Measurements from ENCODE around the gene COMMD7.
"Not testable (repeated sequence)": the region's sequence is repeated elsewhere in the genome, so short reads cannot be mapped to it uniquely, and the experiment has no call there.

The COMMD7 gene

GRCh38 chr20:32751293-32751692 is 8.0 kb upstream of the COMMD7 start:
- H3K9me3 ChIP-seq (ENCODE audit: control insufficient read depth, insufficient read depth, low read length) = no peaks in the 10 kb centered on the region
- H3K27me3 ChIP-seq (ENCODE audit: control insufficient read depth, insufficient read depth, low read length) = no peaks in the 10 kb centered on the region
- peak overlapping the region; percentile 37; the same call in 1 of the 2 replicates for H3K4me3 ChIP-seq (ENCODE audit: low read depth, low read length)
- H3K4me1 ChIP-seq (ENCODE audit: control insufficient read depth, insufficient read depth, low read length) = peaks cover 43% of the 10 kb centered on the region
- H3K27ac ChIP-seq (ENCODE audit: low read depth, low read length) = peak overlapping the region; percentile 99
- peak overlapping the region; percentile 65 for H3K9ac ChIP-seq (ENCODE audit: low read depth, low read length)
- no peaks in the 10 kb centered on the region for H3K36me3 ChIP-seq (ENCODE audit: control insufficient read depth, insufficient read depth, low read length)

- no peaks in the 10 kb centered on the region for H3K9me3 ChIP-seq (ENCODE audit: control insufficient read depth, insufficient read depth, low read length)
- H3K36me3 ChIP-seq (ENCODE audit: control insufficient read depth, insufficient read depth, low read length) = no peaks in the 10 kb centered on the region
- H3K27ac ChIP-seq (ENCODE audit: low read depth, low read length) = peak overlapping the region; percentile 99
- peaks cover 39% of the 10 kb centered on the region for H3K4me1 ChIP-seq (ENCODE audit: control insufficient read depth, insufficient read depth, low read length)
- peak overlapping the region; percentile 26; the same call in 1 of the 2 replicates for H3K9ac ChIP-seq (ENCODE audit: low read depth, low read length)
- H3K4me3 ChIP-seq (ENCODE audit: low read depth, low read length) = peak overlapping the region; percentile 41
- H3K27me3 ChIP-seq (ENCODE audit: control insufficient read depth, insufficient read depth, low read length) = no peaks in the 10 kb centered on the region
Observed at GRCh38 chr20:32749914-32750637, 6.8 kb upstream of the COMMD7 start.

DNA sequence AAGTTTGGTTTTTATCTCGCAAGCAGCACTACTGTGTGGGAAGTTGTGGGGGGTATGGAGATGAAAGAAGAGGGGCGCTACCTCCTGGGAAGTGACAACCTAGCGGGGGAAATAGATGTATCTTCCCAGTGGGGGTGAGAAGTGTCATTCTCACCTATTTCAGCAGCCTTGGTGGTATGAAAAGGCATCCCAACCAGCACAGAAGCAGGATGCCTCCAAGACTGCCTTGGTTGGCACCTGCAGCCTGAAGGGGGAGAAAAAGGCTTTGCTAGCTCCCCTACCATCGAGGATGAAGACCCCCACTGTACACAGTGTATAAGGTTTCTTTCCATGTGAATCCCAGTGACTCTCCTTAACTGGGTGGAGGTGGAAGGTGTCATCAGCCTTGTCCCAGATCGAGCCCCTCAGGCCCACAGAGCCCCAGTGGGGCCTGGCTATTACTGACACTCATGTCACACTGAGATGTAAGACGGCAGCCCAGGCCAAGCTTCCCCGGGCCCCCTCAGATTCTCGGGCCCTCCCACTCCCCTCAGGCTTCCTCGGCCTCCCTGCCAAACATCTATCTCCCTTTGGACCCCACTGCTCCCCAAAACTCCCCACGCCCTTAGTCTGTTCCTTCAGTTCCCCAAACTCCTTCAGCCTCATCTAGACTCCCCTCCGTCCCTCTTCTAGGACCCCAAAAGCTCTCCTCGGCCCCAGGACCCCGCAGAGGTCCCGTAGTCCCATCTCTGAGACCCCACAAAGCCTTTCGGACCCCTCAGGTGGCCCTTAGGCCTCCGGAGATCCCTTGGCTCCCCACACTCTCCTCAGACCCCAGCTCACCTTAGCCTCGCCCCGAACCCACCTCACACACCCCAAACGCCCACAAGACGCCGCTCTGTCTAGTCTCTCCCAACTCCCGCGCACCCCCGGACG is 688 bp downstream of the COMMD7 start:
- Histone ChIP-seq H3K4me3 (ENCODE audit: low read depth, low read length) (peak overlapping the region; percentile 75), H3K36me3 (ENCODE audit: control insufficient read depth, insufficient read depth, low read length) (0 out of 2 replicates have a peak, but pooled peaks cover 3% of the 10 kb centered on the region), H3K4me1 (ENCODE audit: control insufficient read depth, insufficient read depth, low read length) (peaks cover 17% of the 10 kb centered on the region), H3K27ac (ENCODE audit: low read depth, low read length) (peak overlapping the region; percentile 25), H3K9me3 (ENCODE audit: control insufficient read depth, insufficient read depth, low read length) (no peaks in the 10 kb centered on the region), H3K27me3 (ENCODE audit: control insufficient read depth, insufficient read depth, low read length) (no peaks in the 10 kb centered on the region), H3K9ac (ENCODE audit: low read depth, low read length) (peak overlapping the region; percentile 60; the same call in 1 of the 2 replicates)

DNA sequence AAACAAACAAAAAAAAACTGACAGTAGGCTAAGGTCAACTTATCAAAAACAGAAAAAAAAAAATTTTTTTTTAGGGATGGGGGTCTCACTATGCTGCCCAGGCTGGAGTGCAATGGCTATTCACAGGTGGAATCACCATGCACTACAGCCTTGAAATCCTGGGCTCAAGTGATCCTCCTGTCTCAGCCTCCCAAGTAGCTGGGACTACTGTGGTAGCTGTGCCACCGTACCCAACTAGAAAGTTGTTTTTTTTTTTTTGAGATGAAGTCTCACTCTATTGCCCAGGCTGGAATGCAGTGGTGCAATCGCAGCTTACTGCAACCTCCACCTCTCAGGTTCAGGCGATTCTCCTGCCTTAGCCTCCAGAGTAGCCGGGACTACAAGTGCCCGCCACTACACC is 2.1 kb downstream of the COMMD7 start:
- Histone ChIP-seq H3K4me3 (ENCODE audit: low read depth, low read length) (no peak overlapping the region), H3K27me3 (ENCODE audit: control insufficient read depth, insufficient read depth, low read length) (no peaks in the 10 kb centered on the region), H3K27ac (ENCODE audit: low read depth, low read length) (no peak overlapping the region), H3K4me1 (ENCODE audit: control insufficient read depth, insufficient read depth, low read length) (peaks cover 17% of the 10 kb centered on the region), H3K9me3 (ENCODE audit: control insufficient read depth, insufficient read depth, low read length) (no peaks in the 10 kb centered on the region), H3K9ac (ENCODE audit: low read depth, low read length) (no peak overlapping the region), H3K36me3 (ENCODE audit: control insufficient read depth, insufficient read depth, low read length) (0 out of 2 replicates have a peak, but pooled peaks cover 9% of the 10 kb centered on the region)

- Histone ChIP-seq H3K9me3 (ENCODE audit: control insufficient read depth, insufficient read depth, low read length) (no peaks in the 10 kb centered on the region), H3K27me3 (ENCODE audit: control insufficient read depth, insufficient read depth, low read length) (no peaks in the 10 kb centered on the region), H3K9ac (ENCODE audit: low read depth, low read length) (no peak overlapping the region), H3K36me3 (ENCODE audit: control insufficient read depth, insufficient read depth, low read length) (0 out of 2 replicates have a peak, but pooled peaks cover 9% of the 10 kb centered on the region), H3K27ac (ENCODE audit: low read depth, low read length) (no peak overlapping the region), H3K4me3 (ENCODE audit: low read depth, low read length) (no peak overlapping the region), H3K4me1 (ENCODE audit: control insufficient read depth, insufficient read depth, low read length) (peaks cover 11% of the 10 kb centered on the region; the same call in 1 of the 2 replicates)
Observed at GRCh38 chr20:32737371-32738223, 5.7 kb downstream of the COMMD7 start.

- no peak overlapping the region for H3K9ac ChIP-seq (ENCODE audit: low read depth, low read length)
- no peaks in the 10 kb centered on the region for H3K27me3 ChIP-seq (ENCODE audit: control insufficient read depth, insufficient read depth, low read length)
- peaks cover 21% of the 10 kb centered on the region for H3K36me3 ChIP-seq (ENCODE audit: control insufficient read depth, insufficient read depth, low read length)
- no peak overlapping the region for H3K4me3 ChIP-seq (ENCODE audit: low read depth, low read length)
- no peaks in the 10 kb centered on the region for H3K9me3 ChIP-seq (ENCODE audit: control insufficient read depth, insufficient read depth, low read length)
- peak overlapping the region; percentile 66 for H3K27ac ChIP-seq (ENCODE audit: low read depth, low read length)
- H3K4me1 ChIP-seq (ENCODE audit: control insufficient read depth, insufficient read depth, low read length) = peaks cover 5% of the 10 kb centered on the region; the same call in 1 of the 2 replicates
Observed at GRCh38 chr20:32731882-32732266, 11.4 kb downstream of the COMMD7 start.

DNA sequence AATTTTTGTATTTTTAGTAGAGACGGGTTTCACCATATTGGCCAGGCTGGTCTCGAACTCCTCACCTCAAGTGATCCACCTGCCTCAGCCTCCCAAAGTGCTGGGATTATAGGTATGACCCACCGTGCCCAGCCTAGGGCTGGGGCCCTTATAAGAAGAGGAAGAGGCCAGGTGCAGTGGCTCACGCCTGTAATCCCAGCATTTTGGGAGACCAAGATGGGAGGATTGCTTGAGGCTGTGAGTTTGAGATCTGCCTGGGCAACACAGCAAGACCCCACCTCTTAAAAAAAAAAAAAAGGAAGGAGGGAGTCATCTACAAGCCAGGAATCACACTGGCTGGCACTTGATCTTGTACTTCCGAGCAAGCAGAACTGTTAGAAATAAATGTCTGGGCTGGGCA is 13.9 kb downstream of the COMMD7 start:
- H3K9me3 ChIP-seq (ENCODE audit: control insufficient read depth, insufficient read depth, low read length); H3K9ac ChIP-seq (ENCODE audit: low read depth, low read length); H3K27ac ChIP-seq (ENCODE audit: low read depth, low read length); H3K4me3 ChIP-seq (ENCODE audit: low read depth, low read length); H3K27me3 ChIP-seq (ENCODE audit: control insufficient read depth, insufficient read depth, low read length); H3K4me1 ChIP-seq (ENCODE audit: control insufficient read depth, insufficient read depth, low read length): not testable (repeated sequence)
- peaks cover 40% of the 10 kb centered on the region for H3K36me3 ChIP-seq (ENCODE audit: control insufficient read depth, insufficient read depth, low read length)

DNA sequence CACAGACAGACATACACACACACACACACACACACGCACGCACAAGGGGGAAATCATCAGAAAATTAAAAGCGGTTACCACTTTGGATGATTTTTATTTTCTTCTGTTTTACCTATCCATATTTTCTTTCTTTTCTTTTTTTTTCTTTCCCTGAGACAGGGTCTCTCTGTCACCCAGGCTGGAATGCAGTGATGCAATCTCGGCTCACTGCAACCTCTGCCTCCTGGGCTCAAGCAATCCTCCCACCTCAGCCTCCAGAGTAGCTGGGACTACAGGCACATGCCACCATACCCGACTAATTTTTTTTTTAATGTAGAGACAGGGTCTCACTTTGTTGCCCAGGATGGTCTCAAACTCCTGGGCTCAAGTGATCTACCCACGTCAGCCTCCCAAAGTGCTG is 14.8 kb downstream of the COMMD7 start:
- H3K9ac ChIP-seq (ENCODE audit: low read depth, low read length); H3K9me3 ChIP-seq (ENCODE audit: control insufficient read depth, insufficient read depth, low read length); H3K4me1 ChIP-seq (ENCODE audit: control insufficient read depth, insufficient read depth, low read length); H3K27ac ChIP-seq (ENCODE audit: low read depth, low read length); H3K27me3 ChIP-seq (ENCODE audit: control insufficient read depth, insufficient read depth, low read length); H3K4me3 ChIP-seq (ENCODE audit: low read depth, low read length): not testable (repeated sequence)
- H3K36me3 ChIP-seq (ENCODE audit: control insufficient read depth, insufficient read depth, low read length) = peaks cover 40% of the 10 kb centered on the region

- peaks cover 40% of the 10 kb centered on the region for H3K36me3 ChIP-seq (ENCODE audit: control insufficient read depth, insufficient read depth, low read length)
Observed at GRCh38 chr20:32727683-32728082, 15.6 kb downstream of the COMMD7 start.

GRCh38 chr20:32718749-32719348 is 24.4 kb downstream of the COMMD7 start:
- H3K27ac ChIP-seq (ENCODE audit: low read depth, low read length) = no peak overlapping the region

More at GRCh38 chr20:32727683-32728082, 15.6 kb downstream of the COMMD7 start:
- Histone ChIP-seq H3K9ac (ENCODE audit: low read depth, low read length) (no peak overlapping the region), H3K4me1 (ENCODE audit: control insufficient read depth, insufficient read depth, low read length) (peaks cover 5% of the 10 kb centered on the region; the same call in 1 of the 2 replicates), H3K27ac (ENCODE audit: low read depth, low read length) (no peak overlapping the region), H3K27me3 (ENCODE audit: control insufficient read depth, insufficient read depth, low read length) (no peaks in the 10 kb centered on the region), H3K9me3 (ENCODE audit: control insufficient read depth, insufficient read depth, low read length) (no peaks in the 10 kb centered on the region), H3K4me3 (ENCODE audit: low read depth, low read length) (no peak overlapping the region)

More at GRCh38 chr20:32718749-32719348, 24.4 kb downstream of the COMMD7 start:
- Histone ChIP-seq H3K4me3 (ENCODE audit: low read depth, low read length) (no peak overlapping the region), H3K36me3 (ENCODE audit: control insufficient read depth, insufficient read depth, low read length) (peaks cover 45% of the 10 kb centered on the region), H3K9ac (ENCODE audit: low read depth, low read length) (no peak overlapping the region), H3K4me1 (ENCODE audit: control insufficient read depth, insufficient read depth, low read length) (no peaks in the 10 kb centered on the region), H3K27me3 (ENCODE audit: control insufficient read depth, insufficient read depth, low read length) (no peaks in the 10 kb centered on the region), H3K9me3 (ENCODE audit: control insufficient read depth, insufficient read depth, low read length) (no peaks in the 10 kb centered on the region)

Data from HUES48 (cell line).